ENCODE results near the gene ARHGAP15. TPM values are rescaled to one million over a fixed set of nuclear protein-coding genes. Genes with fewer than 3 reads are reported as not detected.
A peak's percentile ranks its signal among the peaks of the same experiment; 100 is the strongest.

The ARHGAP15 gene
- total RNA-seq, 2 donors from 2014 or later = 2.6 to 6.9 TPM

DNA sequence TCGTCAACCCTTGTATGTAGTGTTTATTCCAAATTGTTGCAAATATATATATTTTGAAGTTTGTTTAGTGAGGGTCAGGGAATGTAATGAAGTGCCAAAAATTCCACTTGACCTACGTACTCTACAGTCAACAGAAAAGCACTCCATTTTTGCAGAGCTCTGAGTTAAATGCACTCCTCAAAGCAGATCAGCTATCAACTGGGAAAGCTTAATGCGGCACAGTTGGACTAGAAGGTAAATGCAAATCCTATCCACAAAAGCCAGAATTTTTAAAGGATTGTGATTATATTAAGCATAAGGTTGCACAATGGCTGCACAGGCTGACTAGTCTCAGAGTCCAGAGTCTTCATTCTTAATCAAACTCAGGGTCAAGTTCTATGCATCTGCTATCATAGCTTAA, 577.1 kb downstream of the ARHGAP15 start:
- TF ChIP-seq, protein P1, sequence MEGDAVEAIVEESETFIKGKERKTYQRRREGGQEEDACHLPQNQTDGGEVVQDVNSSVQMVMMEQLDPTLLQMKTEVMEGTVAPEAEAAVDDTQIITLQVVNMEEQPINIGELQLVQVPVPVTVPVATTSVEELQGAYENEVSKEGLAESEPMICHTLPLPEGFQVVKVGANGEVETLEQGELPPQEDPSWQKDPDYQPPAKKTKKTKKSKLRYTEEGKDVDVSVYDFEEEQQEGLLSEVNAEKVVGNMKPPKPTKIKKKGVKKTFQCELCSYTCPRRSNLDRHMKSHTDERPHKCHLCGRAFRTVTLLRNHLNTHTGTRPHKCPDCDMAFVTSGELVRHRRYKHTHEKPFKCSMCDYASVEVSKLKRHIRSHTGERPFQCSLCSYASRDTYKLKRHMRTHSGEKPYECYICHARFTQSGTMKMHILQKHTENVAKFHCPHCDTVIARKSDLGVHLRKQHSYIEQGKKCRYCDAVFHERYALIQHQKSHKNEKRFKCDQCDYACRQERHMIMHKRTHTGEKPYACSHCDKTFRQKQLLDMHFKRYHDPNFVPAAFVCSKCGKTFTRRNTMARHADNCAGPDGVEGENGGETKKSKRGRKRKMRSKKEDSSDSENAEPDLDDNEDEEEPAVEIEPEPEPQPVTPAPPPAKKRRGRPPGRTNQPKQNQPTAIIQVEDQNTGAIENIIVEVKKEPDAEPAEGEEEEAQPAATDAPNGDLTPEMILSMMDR (IDR thresholded peaks at IDR 0.05) = no peak
- no peak for DNase-seq (ENCODE audit: low spot score)
- H3K9me3 ChIP-seq = peaks cover 0 to 3% of the 10 kb centered on the region in 2 donors

DNA sequence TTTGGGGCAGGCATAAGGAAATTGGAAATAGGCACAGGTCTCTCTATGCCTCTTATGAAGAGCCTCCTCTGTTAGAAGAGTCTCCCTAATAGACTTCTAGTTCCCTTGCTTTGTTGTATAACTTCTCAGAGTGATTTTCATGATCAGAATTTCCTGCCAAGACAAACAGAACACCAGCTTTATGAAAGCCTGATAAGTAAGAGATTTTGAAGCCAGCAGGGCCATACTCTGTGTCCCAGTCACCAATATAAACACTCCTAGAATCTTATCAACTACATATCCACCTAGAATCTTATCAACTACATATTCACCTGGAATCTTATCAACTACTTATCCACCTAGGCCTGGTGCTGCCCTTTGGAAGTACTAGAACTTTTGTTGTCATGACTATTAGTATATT, 579.5 kb downstream of the ARHGAP15 start:
- Histone ChIP-seq H3K27me3 (no peaks in the 10 kb centered on the region), H3K4me3 (no peak overlapping the region), H3K36me3 (no peaks in the 10 kb centered on the region), H3K4me1 (no peaks in the 10 kb centered on the region), H3K27ac (no peak overlapping the region), H3K9me3 (peaks cover 0 to 6% of the 10 kb centered on the region in 2 donors)
- TF ChIP-seq, protein P1 (IDR thresholded peaks at IDR 0.05) = no peak
- no peak for DNase-seq (ENCODE audit: low spot score)

More for the DNA sequence above, 577.1 kb downstream of the ARHGAP15 start:
- no peak overlapping the region for H3K4me3 ChIP-seq
- H3K27me3 ChIP-seq = no peaks in the 10 kb centered on the region
- no peak overlapping the region for H3K27ac ChIP-seq
- no peaks in the 10 kb centered on the region for H3K4me1 ChIP-seq
- no peaks in the 10 kb centered on the region for H3K36me3 ChIP-seq

DNA sequence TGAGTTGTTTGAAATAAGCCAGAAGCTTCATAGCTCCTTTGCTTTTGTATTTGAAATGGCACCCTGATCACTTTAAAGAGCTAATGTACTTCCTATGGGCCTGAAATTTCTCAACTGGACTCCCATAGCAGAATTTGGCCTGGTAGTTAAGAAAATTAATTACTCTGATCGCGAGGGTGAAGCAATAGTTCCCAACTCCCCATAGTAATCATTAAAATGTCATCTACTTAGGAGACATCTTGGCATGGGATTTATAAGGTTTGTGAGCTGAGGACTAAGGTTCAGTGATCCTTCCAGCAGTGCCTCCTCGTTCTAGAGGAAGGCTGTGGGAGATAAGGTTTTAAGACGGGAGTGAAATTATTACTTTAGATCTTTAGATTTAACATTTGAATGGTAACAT, 581.0 kb downstream of the ARHGAP15 start:
- H3K9me3 ChIP-seq = peaks cover 0 to 6% of the 10 kb centered on the region in 2 donors
- H3K27me3 ChIP-seq = no peaks in the 10 kb centered on the region
- no peak overlapping the region for H3K4me3 ChIP-seq
- H3K27ac ChIP-seq = no peak overlapping the region
- no peaks in the 10 kb centered on the region for H3K36me3 ChIP-seq
- H3K4me1 ChIP-seq = no peaks in the 10 kb centered on the region
- no peak for DNase-seq (ENCODE audit: low spot score)
- TF ChIP-seq, protein P1 (IDR thresholded peaks at IDR 0.05) = no peak

DNA sequence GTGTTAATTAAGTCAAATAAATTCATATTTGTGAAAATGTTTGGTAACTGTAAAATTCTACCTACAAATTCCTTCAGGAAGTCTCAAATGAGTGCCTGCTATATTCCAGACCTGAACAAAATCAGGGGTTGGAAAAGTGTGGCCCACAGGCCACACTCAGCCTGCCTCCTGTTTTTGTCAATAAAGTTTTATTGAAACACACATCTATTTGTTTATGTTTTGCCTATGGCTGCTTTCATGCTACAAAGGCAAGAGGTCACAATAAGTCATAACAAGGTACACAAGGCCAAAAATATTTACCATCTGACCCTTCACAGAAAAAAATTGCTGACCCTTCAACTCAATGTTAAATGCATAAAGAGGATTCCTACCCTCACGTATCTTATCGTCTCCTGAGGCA, 581.7 kb downstream of the ARHGAP15 start:
- TF ChIP-seq, protein P1 (IDR thresholded peaks at IDR 0.05) = no peak
- Histone ChIP-seq H3K9me3 (peaks cover 0 to 6% of the 10 kb centered on the region in 2 donors), H3K4me1 (no peaks in the 10 kb centered on the region), H3K27me3 (no peaks in the 10 kb centered on the region), H3K36me3 (no peaks in the 10 kb centered on the region), H3K4me3 (no peak overlapping the region), H3K27ac (no peak overlapping the region)
- no peak for DNase-seq (ENCODE audit: low spot score)

DNA sequence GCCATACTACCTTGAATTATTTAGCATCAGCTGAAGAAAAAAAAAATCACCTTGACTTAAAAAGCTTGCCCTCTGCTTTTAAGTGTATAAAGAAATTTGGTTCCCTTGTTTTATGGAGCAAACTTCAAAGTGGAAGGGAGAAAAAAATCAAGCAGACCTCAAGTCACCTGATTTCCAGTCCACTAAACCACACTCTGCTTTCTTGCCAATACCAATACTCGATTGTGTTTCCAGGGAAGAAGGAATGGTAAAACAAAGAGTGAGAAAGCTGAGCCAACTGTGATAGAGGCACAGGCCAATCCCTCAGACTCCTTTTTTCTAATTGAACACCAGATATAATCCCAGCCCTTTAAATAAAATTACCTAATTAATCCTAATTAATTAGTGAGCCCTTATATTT, 587.3 kb downstream of the ARHGAP15 start:
- no peak for DNase-seq (ENCODE audit: low spot score)
- Histone ChIP-seq H3K27ac (no peak overlapping the region), H3K4me1 (peaks cover 0 to 14% of the 10 kb centered on the region in 2 donors), H3K4me3 (no peak overlapping the region), H3K9me3 (peaks cover 0 to under 1% of the 10 kb centered on the region in 2 donors), H3K27me3 (no peaks in the 10 kb centered on the region), H3K36me3 (no peaks in the 10 kb centered on the region)
- TF ChIP-seq, protein P1 (IDR thresholded peaks at IDR 0.05) = no peak

DNA sequence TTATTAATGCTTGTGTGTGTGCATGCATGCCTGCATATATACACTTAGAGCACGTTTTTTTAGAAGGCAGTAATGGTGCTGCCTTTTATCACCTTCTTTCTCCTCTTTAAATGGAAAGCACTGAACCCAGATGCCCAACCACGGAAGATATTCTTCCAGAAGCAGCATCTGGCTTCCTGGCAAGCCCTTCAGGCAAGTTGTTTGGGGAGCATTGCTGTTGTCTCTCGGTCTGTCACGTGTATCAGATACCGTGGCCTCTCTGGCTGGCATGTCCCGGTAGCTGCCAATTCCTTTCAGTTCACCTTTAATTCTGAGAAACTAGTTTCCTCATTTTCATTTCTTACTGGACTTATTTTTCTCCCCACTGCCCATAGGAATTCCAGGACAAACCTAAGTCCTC, 587.8 kb downstream of the ARHGAP15 start:
- TF ChIP-seq, protein P1 (IDR thresholded peaks at IDR 0.05) = no peak
- H3K36me3 ChIP-seq = no peaks in the 10 kb centered on the region
- peak overlapping the region in 1 of 2 donors; percentile 25 for H3K4me3 ChIP-seq
- H3K27ac ChIP-seq = no peak overlapping the region
- peaks cover 0 to 14% of the 10 kb centered on the region in 2 donors for H3K4me1 ChIP-seq
- no peaks in the 10 kb centered on the region for H3K27me3 ChIP-seq
- no peaks in the 10 kb centered on the region for H3K9me3 ChIP-seq
- no peak for DNase-seq (ENCODE audit: low spot score)

All from right atrium auricular region (tissue), 2 donors.